OCI-LY7 (cell line): ENCODE results near the gene RNASEH2A. TPM values are rescaled to one million over a fixed set of nuclear protein-coding genes. Genes with fewer than 3 reads are reported as not detected.

ENCODE experiments used
- BruUV-seq: library from RNA; stranded (reverse); fragments of 400-500 nt; replicated peaks from 2 replicates; lab custom pipeline; 2021; lab: Mats Ljungman, UMichigan
- CTCF ChIA-PET: fragments of 300-600 bp; sonication (Branson Sonifier 250); formaldehyde crosslinking; loops from one replicate; lab custom pipeline; 2022; ENCODE audit warnings: antibody characterized with exemption; ENCODE audit not compliant: unreplicated experiment; lab: Charles Lee
- POLR2A ChIA-PET: fragments of 300-600 bp; sonication (Branson Sonifier 250); formaldehyde crosslinking; loops from one replicate; lab custom pipeline; 2022; ENCODE audit warnings: antibody characterized with exemption; lab: Charles Lee
- DNase-seq: peaks from one replicate; pipeline ENCODE4 v3.0.0-alpha.2; 2015; ENCODE audit warnings: low spot score
- H2AFZ ChIP-seq: fragments of 200-600 bp; sonication (generic), shearing (Covaris generic); 2 replicates; pipeline ENCODE4 v1.6.1; 2014; ENCODE audit warnings: mild to moderate bottlenecking, antibody characterized with exemption, low read length, moderate library complexity
- H3K27ac ChIP-seq: fragments of 200-600 bp; sonication (generic); 2 replicates; pipeline ENCODE4 v1.5.1; 2014; ENCODE audit warnings: mixed run types, low read depth, mild to moderate bottlenecking, moderate library complexity, low read length, inconsistent platforms; ENCODE audit not compliant: poor library complexity, severe bottlenecking
- H3K36me3 ChIP-seq: fragments of 200-600 bp; sonication (generic); 2 replicates; pipeline ENCODE4 v1.6.1; 2014; ENCODE audit warnings: mild to moderate bottlenecking, antibody characterized with exemption, low read length, moderate library complexity, mixed read lengths; ENCODE audit not compliant: insufficient read depth
- H3K4me1 ChIP-seq: fragments of 200-600 bp; sonication (generic); 2 replicates; pipeline ENCODE4 v1.5.1; 2014; ENCODE audit warnings: mild to moderate bottlenecking, low read length; ENCODE audit not compliant: insufficient read depth, poor library complexity, severe bottlenecking
- H3K4me2 ChIP-seq: fragments of 200-600 bp; sonication (generic); 2 replicates; pipeline ENCODE4 v1.6.1; 2014; ENCODE audit warnings: mild to moderate bottlenecking, low read length
- H3K4me3 ChIP-seq: fragments of 200-600 bp; sonication (generic); 2 replicates; pipeline ENCODE4 v1.5.1; 2014; ENCODE audit warnings: mild to moderate bottlenecking, low read depth, low read length; ENCODE audit not compliant: poor library complexity, severe bottlenecking
- H3K79me2 ChIP-seq: fragments of 200-600 bp; sonication (generic); 2 replicates; pipeline ENCODE4 v1.6.1; 2016; ENCODE audit warnings: low read depth, mild to moderate bottlenecking, low read length, moderate library complexity, mixed read lengths; ENCODE audit not compliant: insufficient read depth
- H3K9me2 ChIP-seq: fragments of 200-600 bp; sonication (generic); 2 replicates; pipeline ENCODE4 v1.6.1; 2016; ENCODE audit warnings: mild to moderate bottlenecking, low read length, mixed read lengths; ENCODE audit not compliant: insufficient read depth
- H3K9me3 ChIP-seq: fragments of 200-600 bp; sonication (generic); 2 replicates; pipeline ENCODE4 v1.6.1; 2014; ENCODE audit warnings: mild to moderate bottlenecking, mixed run types, low read length, mixed read lengths
- H4K20me1 ChIP-seq: fragments of 200-600 bp; sonication (generic); 2 replicates; pipeline ENCODE4 v1.6.1; 2014; ENCODE audit warnings: mild to moderate bottlenecking, antibody characterized with exemption, low read length, moderate library complexity, mixed read lengths; ENCODE audit not compliant: insufficient read depth
- CTCF ChIP-seq: fragments of 200-600 bp; sonication (generic); conservative IDR thresholded peaks from 2 replicates; pipeline ENCODE4 v1.5.1; 2014; ENCODE audit warnings: mild to moderate bottlenecking, antibody characterized with exemption, low read length, moderate library complexity, mixed read lengths
- EZH2phosphoT487 ChIP-seq: fragments of 200-600 bp; sonication (generic); IDR thresholded peaks from 2 replicates; pipeline ENCODE4 v1.6.1; 2018; ENCODE audit warnings: low read depth, borderline replicate concordance, mild to moderate bottlenecking, mixed run types, antibody characterized with exemption, low read length, moderate library complexity, mixed read lengths
- intact Hi-C: fragments of 100-400 bp; cut with micrococcal nuclease; formaldehyde crosslinking; loops from one replicate; pipeline ENCODE4 v1.10.0; 2022; ENCODE audit not compliant: unreplicated experiment
- total RNA-seq, 2 experiments: library from RNA; depleted of rRNA in 1 of 2; stranded (reverse); fragments of >200 nt in 1 of 2; shearing (Covaris generic) in 1 of 2; gene quantifications; 2 replicates each; pipeline ENCODE4 v1.2.3, GENCODE V29; 2014 to 2022

RNASEH2A gene
- total RNA-seq, 2 experiments from 2014 or later, result 86.0 to 115 TPM

GRCh38 chr19:12825254-12826131, 19.1 kb downstream of the RNASEH2A start:
- Histone ChIP-seq H3K36me3 (no peaks in the 10 kb centered on the region), H3K27ac (no peak overlapping the region), H3K4me2 (no peak overlapping the region), H3K9me2 (no peaks in the 10 kb centered on the region), H3K4me1 (no peaks in the 10 kb centered on the region), H4K20me1 (no peaks in the 10 kb centered on the region), H3K4me3 (no peak overlapping the region), H3K9me3 (no peaks in the 10 kb centered on the region), H3K79me2 (no peaks in the 10 kb centered on the region), H2AFZ (no peak overlapping the region)
- ChIA-PET CTCF (no interaction called here), POLR2A (no interaction called here)
- BruUV-seq, result no TSS peak
- TF ChIP-seq CTCF (no peak), EZH2phosphoT487 (no peak)
- intact Hi-C loops, result no loop called here
- no peak for DNase-seq

DNA sequence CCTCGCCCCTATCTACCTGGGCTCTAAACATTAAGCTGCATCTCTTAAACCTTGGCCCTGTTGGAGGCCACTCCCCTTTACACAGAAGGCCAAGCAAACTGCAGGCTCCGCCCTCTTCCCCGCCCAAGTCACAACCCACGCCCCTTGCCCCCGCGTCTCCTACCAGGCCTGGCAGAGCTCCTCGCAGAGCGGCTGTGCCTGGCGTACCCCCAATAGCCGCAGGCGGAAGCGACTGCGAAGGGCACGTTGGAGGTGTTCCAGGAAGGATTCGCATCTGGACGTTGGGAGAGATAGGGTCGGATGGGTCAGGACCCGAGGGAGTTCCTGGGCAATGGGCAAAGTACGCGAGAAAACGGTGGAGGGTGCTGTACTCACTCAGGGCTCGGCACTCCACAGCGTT, 22.1 kb downstream of the RNASEH2A start:
- no peak overlapping the region for H2AFZ ChIP-seq
- no peaks in the 10 kb centered on the region for H4K20me1 ChIP-seq
- no peak for TF ChIP-seq CTCF
- no peak for TF ChIP-seq EZH2phosphoT487
- no peak overlapping the region for H3K27ac ChIP-seq
- no peak overlapping the region for H3K4me3 ChIP-seq
- intact Hi-C loops, result no loop called here
- no peaks in the 10 kb centered on the region for H3K79me2 ChIP-seq
- H3K36me3 ChIP-seq, result no peaks in the 10 kb centered on the region
- H3K9me3 ChIP-seq, result no peaks in the 10 kb centered on the region
- peak overlapping the region; percentile 33 for H3K4me2 ChIP-seq
- DNase-seq, result peak; percentile 58
- H3K4me1 ChIP-seq, result peaks cover 8% of the 10 kb centered on the region
- no TSS peak for BruUV-seq
- ChIA-PET POLR2A (interaction anchor here (0.8 kb wide), 1 partner anchor 15 kb away, joined by 3 read pairs; no protein-coding TSS in a partner anchor), CTCF (interaction anchor here (0.7 kb wide), 1 partner anchor 19 kb away, joined by 4 read pairs; no protein-coding TSS in a partner anchor)
- H3K9me2 ChIP-seq, result no peaks in the 10 kb centered on the region

DNA sequence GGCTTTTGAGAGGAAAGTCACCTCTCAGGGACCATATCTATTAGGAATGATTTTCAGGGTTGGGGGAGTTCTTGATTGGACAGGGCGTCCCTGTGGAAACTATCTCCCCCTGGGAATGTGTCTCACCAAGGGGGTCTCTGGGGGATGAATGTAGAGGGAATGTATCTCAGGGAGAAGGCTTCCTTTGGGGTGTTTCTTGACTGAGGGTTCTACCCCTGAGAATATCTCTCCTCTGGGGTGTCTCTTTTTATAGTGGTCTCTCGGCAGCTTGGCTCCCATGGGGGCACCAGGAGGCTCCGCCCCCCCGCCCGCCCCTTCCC, 27.0 kb downstream of the RNASEH2A start:
- CTCF ChIA-PET, result no interaction called here
- H3K4me3 ChIP-seq, result peak overlapping the region; percentile 70
- peaks cover 40% of the 10 kb centered on the region for H3K4me1 ChIP-seq
- H3K36me3 ChIP-seq, result no peaks in the 10 kb centered on the region
- H3K27ac ChIP-seq, result no peak overlapping the region
- H3K9me2 ChIP-seq, result no peaks in the 10 kb centered on the region
- no peak for DNase-seq
- no peaks in the 10 kb centered on the region for H3K79me2 ChIP-seq
- H3K4me2 ChIP-seq, result peak overlapping the region; percentile 67
- H2AFZ ChIP-seq, result no peak overlapping the region
- POLR2A ChIA-PET, result no interaction called here
- no TSS peak for BruUV-seq
- TF ChIP-seq EZH2phosphoT487, result no peak
- TF ChIP-seq CTCF, result no peak
- no peaks in the 10 kb centered on the region for H4K20me1 ChIP-seq
- H3K9me3 ChIP-seq, result no peaks in the 10 kb centered on the region
- intact Hi-C loops, result no loop called here
